Measurements from ENCODE around the gene CPNE5.

GRCh38 chr6:36818756-36819155 lies 20.5 kb downstream of the CPNE5 start:
- TF ChIP-seq CTCF (IDR thresholded peaks at IDR 0.05; ENCODE audit: poor library complexity) (no peak), EZH2phosphoT487 (IDR thresholded peaks at IDR 0.05; ENCODE audit: low read depth, severe bottlenecking, unreplicated experiment) (no peak), EZH2 (IDR thresholded peaks at IDR 0.05; ENCODE audit: borderline replicate concordance) (no peak)
